H1 (cell line): ENCODE results near the gene GPRASP3. TPM values are rescaled to one million over a fixed set of nuclear protein-coding genes. Genes with fewer than 3 reads are reported as not detected.

ENCODE experiments used
- ATF2 ChIP-seq: IDR thresholded peaks from 2 replicates; pipeline ENCODE4 v1.6.1; 2012; ENCODE audit warnings: low read length, inconsistent platforms
- GABPA ChIP-seq: IDR thresholded peaks from 2 replicates; pipeline ENCODE4 v1.6.1; 2011; ENCODE audit warnings: mild to moderate bottlenecking, low read length, moderate library complexity, borderline replicate concordance; ENCODE audit not compliant: insufficient read depth
- POLR2AphosphoS5 ChIP-seq: IDR thresholded peaks from 2 replicates; pipeline ENCODE4 v1.6.1; 2011; ENCODE audit warnings: low read depth, low read length
- SP1 ChIP-seq: IDR thresholded peaks from 2 replicates; pipeline ENCODE4 v1.6.1; 2011; ENCODE audit warnings: low read depth, low read length
- SP4 ChIP-seq: IDR thresholded peaks from 2 replicates; pipeline ENCODE4 v1.6.1; 2012; ENCODE audit warnings: low read length, inconsistent platforms
- polyA plus RNA-seq, 7 experiments: library from polyadenylated mRNA; depleted of rRNA in 3 of 7; stranded (reverse) in 5 of 7; unstranded in 2 of 7; fragments of >200 nt in 5 of 7; fragments of 200-250 nt in 2 of 7; gene quantifications; 1 replicate in 5 of 7; 2 replicates in 1 of 7; 4 replicates in 1 of 7; pipeline versions ENCODE4 v1.2.1 to v1.2.3, GENCODE V29; 2011 to 2013; ENCODE audit warnings: missing spikeins in 2 of 7, mixed read lengths in 2 of 7
- total RNA-seq: library from RNA; stranded (reverse); fragmentation: NEBNext Ultra II Directional; extraction: Animal tissue kit (Norgen Biotek cat#: 25700); gene quantifications from 2 replicates; pipeline ENCODE4 v1.2.1, GENCODE V29; 2021

Gene GPRASP3
- total and polyA plus RNA-seq, 2 of the 8 experiments (the other 6 are each of a cell fraction or from before 2014, with no cell fraction given) = 7.0 to 19.8 TPM

- TF ChIP-seq ATF2 (no peak), POLR2AphosphoS5 (peak; percentile 61; the same call in 1 of the 2 replicates), SP1 (no peak), GABPA (no peak), SP4 (peak; percentile 98)
Observed at GRCh38 chrX:102720237-102721168, at the start of gene GPRASP3 (continued).
